Astrocyte of the spinal cord (primary cell): ENCODE results near the gene MAPK11.

Experiments used
- DNase-seq: peaks from one replicate; pipeline ENCODE4 v3.0.0; 2011; ENCODE audit warnings: low read depth, low spot score
- H3K4me3 ChIP-seq: 2 replicates; pipeline ENCODE4 v1.5.1; 2011; ENCODE audit warnings: low read depth, mild to moderate bottlenecking, low read length, moderate library complexity
- in situ Hi-C: cut with HindIII; loops from 2 replicates; pipeline ENCODE4 v1.10.0; 2017; ENCODE audit warnings: low sequenced_read_pairs
- TF ChIP-seq, protein P1 (sequence below): IDR thresholded peaks from 2 replicates; pipeline ENCODE4 v1.5.1; 2012; ENCODE audit warnings: low read depth, mild to moderate bottlenecking, low read length, inconsistent platforms

Gene MAPK11

DNA sequence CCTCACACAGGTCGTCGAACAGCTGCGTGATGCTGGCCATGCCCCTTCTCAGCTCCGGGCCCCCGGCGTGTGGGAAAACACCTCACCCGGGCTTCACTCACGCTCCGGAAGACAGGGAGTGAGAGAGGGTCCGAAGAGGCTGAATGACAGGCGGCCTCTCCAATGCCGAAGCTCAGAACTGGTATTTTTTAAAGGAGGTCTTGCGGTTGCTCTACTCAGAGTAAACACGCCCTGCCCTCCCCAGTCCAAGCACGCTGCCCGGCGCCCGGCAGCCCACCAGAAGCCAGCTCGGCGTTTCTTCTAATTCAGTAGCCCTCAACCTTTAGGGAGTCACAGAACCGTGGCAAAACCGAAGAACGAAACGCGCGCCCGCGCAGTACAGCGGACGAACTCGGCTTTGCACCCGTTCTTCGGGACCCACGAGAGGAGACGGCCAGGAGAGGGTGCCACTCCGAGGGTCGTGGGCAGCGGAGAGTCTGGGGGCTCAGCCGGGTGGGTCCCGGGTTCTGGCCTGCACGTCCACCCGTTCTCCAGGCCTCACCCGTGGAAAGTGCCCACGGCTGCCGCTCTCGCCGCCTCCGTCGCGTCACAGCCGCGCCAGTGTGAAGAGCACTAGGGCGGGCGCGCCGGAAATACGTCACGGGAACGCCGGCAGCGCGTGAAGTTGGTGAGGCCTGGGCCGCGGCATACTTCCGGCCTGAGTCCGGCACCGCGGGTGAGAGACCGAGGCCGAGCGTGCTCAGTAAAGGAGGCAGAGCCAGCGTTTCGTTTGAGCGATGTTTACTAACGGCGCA is 25.6 kb downstream of the MAPK11 start, which contains the start of gene TUBGCP6:
TUBGCP6 (minus strand) TSS at position 604 of the 794 bp plus-strand sequence; CDS start at position 40, 564 bp downstream.
- in situ Hi-C loops: no loop called here
- TF ChIP-seq, protein P1, sequence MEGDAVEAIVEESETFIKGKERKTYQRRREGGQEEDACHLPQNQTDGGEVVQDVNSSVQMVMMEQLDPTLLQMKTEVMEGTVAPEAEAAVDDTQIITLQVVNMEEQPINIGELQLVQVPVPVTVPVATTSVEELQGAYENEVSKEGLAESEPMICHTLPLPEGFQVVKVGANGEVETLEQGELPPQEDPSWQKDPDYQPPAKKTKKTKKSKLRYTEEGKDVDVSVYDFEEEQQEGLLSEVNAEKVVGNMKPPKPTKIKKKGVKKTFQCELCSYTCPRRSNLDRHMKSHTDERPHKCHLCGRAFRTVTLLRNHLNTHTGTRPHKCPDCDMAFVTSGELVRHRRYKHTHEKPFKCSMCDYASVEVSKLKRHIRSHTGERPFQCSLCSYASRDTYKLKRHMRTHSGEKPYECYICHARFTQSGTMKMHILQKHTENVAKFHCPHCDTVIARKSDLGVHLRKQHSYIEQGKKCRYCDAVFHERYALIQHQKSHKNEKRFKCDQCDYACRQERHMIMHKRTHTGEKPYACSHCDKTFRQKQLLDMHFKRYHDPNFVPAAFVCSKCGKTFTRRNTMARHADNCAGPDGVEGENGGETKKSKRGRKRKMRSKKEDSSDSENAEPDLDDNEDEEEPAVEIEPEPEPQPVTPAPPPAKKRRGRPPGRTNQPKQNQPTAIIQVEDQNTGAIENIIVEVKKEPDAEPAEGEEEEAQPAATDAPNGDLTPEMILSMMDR: no peak
- H3K4me3 ChIP-seq: peak within 1 kb of the TSS; percentile 98
- peak; percentile 92 for DNase-seq

DNA sequence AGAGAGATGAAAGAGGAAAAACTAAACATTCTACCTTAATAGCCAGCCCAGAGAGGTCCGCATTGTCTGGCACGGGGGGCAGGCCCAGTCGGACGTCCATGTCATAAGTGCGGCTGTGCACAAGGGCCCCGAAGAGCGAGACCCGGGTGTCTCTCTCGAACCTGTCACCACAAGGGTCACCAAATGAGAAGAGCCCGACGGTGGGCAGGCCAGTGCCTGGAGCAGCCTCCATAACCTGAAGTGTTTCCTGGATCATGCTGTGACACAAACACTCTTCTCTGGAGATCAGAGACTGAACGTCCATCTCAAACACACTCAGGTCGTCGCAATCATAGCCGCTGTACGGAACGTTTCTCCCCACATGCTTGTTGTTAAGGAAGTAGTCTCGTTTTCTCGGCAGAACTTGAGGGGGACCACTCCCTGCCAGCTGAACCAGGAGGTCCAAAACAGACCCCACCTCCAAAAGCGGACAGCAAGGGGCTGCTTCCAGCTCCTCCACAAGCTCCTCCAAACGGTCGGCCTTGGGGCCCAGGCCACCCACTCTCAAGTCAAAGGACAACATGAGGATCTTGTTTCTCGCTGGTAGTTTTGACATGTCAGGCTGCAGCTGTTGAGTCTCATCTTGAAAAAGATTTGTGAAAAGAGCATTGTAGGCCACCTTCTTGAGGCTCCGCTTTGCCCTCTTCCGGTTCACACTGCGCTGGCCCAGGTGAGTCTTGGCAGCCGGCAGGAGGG is 26.3 kb downstream of the MAPK11 start:
- TF ChIP-seq, protein P1: no peak
- in situ Hi-C loops: no loop called here
- no peak for DNase-seq

DNA sequence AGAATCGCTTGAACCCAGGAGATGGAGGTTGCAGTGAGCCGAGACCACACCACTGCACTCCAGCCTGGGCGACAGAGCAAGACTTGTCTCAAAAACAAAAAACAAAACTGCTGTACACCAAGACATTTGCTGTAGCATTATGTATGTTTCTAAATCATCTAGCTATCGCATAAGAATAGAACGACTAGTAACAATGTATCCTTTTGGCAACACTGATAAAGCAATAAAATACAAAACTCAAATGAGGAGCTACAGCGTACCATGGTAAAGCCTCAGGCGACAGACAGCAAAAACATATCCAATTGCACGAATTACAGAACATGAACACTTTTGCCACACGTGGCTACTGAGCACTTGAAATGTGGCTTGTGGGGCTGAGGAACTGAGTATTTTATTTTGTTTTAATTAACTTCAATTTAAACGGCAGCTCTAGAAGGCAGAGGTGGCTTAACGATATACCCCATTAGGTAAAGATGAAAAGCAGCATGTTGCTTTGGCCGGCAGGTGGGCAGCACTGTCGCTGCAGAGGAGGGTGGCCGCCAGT is 27.7 kb downstream of the MAPK11 start:
- peak overlapping the region; percentile 34 for H3K4me3 ChIP-seq
- DNase-seq: no peak
- TF ChIP-seq, protein P1: no peak
- in situ Hi-C loops: no loop called here

More for the DNA sequence above, 26.3 kb downstream of the MAPK11 start:
- H3K4me3 ChIP-seq: peak overlapping the region; percentile 98

- no peak overlapping the region for H3K4me3 ChIP-seq
- TF ChIP-seq, protein P1: no peak
- in situ Hi-C loops: no loop called here
- DNase-seq: no peak
Observed at GRCh38 chr22:50238755-50239154, 31.4 kb downstream of the MAPK11 start.

- in situ Hi-C loops: no loop called here
- TF ChIP-seq, protein P1: peak; percentile 57
- peak; percentile 27 for DNase-seq
- no peak overlapping the region for H3K4me3 ChIP-seq
Observed at GRCh38 chr22:50236731-50237409, 33.3 kb downstream of the MAPK11 start.

DNA sequence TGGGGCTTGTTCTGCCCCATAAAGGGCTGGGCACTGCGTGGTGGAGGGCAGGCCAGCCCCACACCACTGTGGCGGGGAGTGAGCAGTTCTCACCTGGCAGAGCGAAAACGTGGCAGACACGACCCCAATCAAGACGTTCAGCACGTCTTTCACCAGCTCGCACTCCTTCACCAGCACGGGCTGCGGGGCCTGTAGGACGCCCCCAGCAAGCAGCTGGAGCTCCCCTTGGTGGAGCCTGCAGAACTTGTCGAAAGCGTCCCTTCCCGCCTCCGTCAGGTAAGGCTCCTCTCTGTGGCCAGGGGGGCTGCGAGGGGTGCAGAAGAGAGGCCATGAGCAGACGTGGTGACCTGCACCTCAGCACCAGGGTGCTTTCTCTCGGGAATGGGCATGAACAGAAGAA is 37.0 kb downstream of the MAPK11 start:
- no peak overlapping the region for H3K4me3 ChIP-seq
- no peak for DNase-seq
- TF ChIP-seq, protein P1: no peak
- in situ Hi-C loops: no loop called here
